GM12872 (cell line): ENCODE results near the gene KCTD12.

Experiments used
- CTCF ChIP-seq: IDR thresholded peaks from 3 replicates; pipeline ENCODE4 v1.5.1; 2011; ENCODE audit warnings: low read depth, mild to moderate bottlenecking, low read length, moderate library complexity; ENCODE audit not compliant: insufficient read depth

KCTD12 gene

GRCh38 chr13:76885203-76886004, 801 bp downstream of the KCTD12 start:
- peak; percentile 62 for TF ChIP-seq CTCF

- TF ChIP-seq CTCF, result no peak
Observed at GRCh38 chr13:76884907-76885202, 1.4 kb downstream of the KCTD12 start.

- TF ChIP-seq CTCF, result peak; percentile 30; the same call in 2 of the 3 replicates
Observed at GRCh38 chr13:76884186-76884906, 1.9 kb downstream of the KCTD12 start.

- no peak for TF ChIP-seq CTCF
Observed at GRCh38 chr13:76883236-76883635, 3.0 kb downstream of the KCTD12 start.

- no peak for TF ChIP-seq CTCF
Observed at GRCh38 chr13:76882431-76882830, 3.8 kb downstream of the KCTD12 start.

- TF ChIP-seq CTCF, result no peak
Observed at GRCh38 chr13:76879883-76880270, 6.3 kb downstream of the KCTD12 start.

- TF ChIP-seq CTCF, result no peak
Observed at GRCh38 chr13:76879203-76879882, 6.9 kb downstream of the KCTD12 start.
